Activated effector memory CD4-positive, alpha-beta T cell treated with anti-CD3 and anti-CD28 coated beads, Interleukin-2, amount 50 U/mL, for 16 hours (primary cell): ENCODE results near the gene LRMDA.

Experiments used
- DNase-seq: peaks from one replicate; pipeline ENCODE4 v3.0.0-alpha.2; 2020

LRMDA gene

DNA sequence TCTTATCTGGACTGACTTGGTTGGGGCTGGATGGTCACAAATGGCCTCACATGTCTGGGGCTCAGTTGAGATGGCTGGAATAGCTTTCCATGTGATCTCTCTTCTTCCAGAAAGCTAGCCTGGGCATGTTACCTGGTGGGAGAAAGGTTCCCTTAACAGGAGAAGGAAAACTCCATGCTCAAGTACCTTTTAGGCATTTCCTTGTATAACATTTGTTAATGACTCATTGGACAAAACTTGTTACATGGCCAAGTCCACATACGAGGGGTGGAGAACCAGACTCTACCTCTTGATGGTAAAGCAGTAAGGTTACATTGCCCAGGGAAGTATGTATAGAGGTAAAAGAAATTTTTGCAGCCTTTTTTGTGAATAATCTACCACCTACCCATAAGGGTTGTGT lies 826.4 kb downstream of the LRMDA start:
- DNase-seq: no peak

- no peak for DNase-seq
These were observed 834.2 kb downstream of the LRMDA start for GRCh38 chr10:76265441-76266113.

GRCh38 chr10:76268530-76268929 lies 837.1 kb downstream of the LRMDA start:
- DNase-seq: no peak

DNA sequence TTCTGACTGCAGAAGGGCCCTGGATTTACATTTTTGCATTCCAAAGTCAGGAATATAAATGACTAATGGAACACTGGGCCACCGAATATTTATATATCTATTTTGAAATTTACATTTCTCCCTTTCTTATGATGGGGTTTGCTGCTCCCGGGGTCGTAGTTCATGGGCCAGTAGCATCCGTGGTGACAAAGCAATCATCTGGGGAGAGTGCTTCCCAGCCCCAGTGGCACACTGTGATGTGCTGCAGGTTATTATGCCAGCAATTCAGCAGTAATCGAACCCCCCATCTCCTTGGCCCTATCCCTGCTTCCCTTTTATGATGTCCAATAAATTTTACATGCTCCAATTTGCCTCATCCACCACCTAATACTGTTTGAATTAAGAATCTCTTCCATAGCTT lies 837.5 kb downstream of the LRMDA start:
- DNase-seq: no peak

DNA sequence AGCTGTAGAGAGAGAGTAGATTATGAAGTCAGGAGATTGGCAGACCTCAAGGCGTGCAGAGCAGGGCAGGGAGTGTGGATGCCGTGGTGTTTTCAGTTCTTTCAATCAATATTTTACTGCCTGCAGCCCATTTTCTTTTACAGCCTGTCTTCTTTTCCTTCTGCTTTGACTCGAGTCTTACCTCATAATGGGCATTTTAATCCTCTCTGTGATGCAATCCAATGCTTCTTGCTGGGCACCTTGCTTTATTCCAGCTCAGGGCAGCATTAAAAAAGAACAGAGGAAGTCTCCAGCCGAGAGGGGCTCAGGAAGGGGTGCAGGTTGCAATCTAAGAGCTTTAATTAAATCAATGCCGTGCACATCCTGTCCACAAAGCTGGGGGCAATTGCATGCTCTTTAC lies 839.0 kb downstream of the LRMDA start:
- no peak for DNase-seq

GRCh38 chr10:76274933-76275332 lies 843.5 kb downstream of the LRMDA start:
- no peak for DNase-seq

GRCh38 chr10:76278811-76279460 lies 847.5 kb downstream of the LRMDA start:
- no peak for DNase-seq

- DNase-seq: no peak
These were observed 850.2 kb downstream of the LRMDA start for GRCh38 chr10:76281659-76282058.

DNA sequence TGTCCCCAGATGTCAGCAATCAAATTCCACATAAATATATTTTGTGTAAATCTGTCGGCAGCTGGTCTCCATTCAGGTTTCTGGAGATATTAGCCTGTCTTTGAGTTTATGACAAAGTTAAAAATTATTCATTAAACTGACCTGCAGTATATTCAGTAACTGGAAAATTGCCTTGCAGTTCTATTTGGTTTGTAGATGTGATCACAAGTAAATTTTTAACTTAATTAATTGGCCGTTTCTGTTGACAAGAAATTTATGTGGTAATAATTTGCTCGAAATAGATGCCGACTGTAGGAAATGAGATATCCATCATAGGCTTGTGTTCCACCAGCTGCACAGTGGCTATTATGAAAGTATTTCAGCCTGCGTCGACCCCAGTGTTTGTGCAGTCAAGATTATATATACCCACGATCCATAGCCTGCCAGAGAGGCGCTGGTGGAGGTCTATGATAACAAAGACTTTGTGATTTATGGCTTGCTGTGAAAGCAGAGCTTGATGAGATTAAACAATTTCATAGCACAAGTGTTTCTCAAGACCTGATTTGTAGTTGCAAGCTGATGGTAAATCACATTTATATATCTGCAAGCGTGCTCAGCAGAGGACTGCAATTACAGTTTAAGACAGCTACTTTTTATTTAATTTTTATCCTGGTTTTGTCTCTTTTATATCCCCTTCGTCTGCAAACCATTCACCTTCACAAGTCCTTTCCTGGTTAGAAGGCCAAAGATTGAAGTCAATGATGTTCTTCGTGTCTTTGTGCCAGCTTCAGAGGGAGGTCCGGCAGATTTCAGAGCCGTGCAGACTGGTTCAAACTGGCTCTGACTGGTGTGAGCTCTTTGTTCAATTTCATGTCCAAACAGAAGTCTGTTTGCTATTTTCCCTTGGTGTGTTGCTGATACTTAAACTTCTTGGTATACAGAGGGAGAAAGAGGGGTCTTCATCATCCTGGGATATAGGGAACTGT lies 850.9 kb downstream of the LRMDA start:
- DNase-seq: no peak

DNA sequence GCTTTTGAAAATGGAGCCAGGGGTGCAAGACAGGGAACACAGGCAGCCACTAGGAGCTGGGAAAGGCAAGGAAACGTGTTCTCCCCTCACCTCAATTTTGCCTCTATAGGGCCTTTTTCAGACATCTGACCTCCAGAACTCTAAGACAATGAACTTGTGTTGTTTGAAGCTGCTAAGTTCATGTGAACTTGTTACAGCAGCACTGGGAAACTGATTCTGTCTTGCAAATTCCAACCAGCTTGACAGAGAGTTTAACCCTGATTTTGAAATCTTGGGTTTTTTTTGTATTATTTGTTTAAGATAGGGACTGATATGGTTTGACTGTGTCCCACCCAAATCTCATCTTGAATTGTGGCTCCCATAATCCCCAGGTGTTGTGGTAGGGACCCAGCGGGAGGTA lies 852.9 kb downstream of the LRMDA start:
- DNase-seq: no peak

- no peak for DNase-seq
These were observed 853.6 kb downstream of the LRMDA start for GRCh38 chr10:76285012-76285411.

DNA sequence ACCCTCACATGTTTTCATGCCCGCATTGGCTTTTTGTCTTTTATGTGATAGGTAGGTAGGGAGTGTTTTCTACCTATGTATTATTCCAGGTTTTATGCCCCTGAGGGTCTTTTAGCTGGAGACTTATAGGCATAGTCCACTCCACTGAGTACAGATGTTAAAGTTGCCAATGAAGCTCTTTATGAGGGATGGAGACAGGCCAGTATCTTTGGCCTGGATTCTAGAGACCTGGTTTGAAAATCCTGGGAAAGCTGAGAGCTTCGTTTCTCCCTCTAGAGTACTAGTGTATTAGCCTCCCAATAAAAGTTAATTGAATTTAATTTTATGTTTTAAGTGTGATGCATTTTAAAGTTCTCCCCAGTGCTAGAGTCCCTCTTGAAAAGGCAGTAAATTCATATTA lies 854.1 kb downstream of the LRMDA start:
- DNase-seq: no peak

DNA sequence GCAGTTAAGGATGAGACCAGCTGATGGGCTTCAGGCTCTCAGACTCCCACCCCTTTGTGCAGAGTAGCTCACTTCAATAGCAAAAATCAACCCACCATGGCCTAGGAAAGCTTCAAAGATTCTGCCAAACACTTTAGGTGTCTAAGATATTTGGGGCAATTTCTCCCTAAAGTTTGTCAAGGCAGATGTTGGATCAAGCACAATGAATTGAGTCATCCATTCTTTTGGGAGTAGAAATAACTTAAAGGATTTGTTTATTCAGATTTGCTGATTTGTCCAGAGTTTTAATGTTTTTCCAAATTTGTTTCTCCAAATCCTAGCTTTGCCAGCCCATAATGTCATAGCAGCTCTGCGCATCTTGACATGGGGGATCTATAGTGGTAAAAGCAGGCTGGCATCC lies 855.1 kb downstream of the LRMDA start:
- DNase-seq: no peak

GRCh38 chr10:76287856-76288255 lies 856.4 kb downstream of the LRMDA start:
- no peak for DNase-seq

- no peak for DNase-seq
These were observed 859.8 kb downstream of the LRMDA start for GRCh38 chr10:76291175-76291574.

- DNase-seq: no peak
These were observed 860.5 kb downstream of the LRMDA start for GRCh38 chr10:76291885-76292284.

- DNase-seq: no peak
These were observed 865.5 kb downstream of the LRMDA start for GRCh38 chr10:76296957-76297356.

- DNase-seq: no peak
These were observed 865.9 kb downstream of the LRMDA start for GRCh38 chr10:76297358-76297757.

DNA sequence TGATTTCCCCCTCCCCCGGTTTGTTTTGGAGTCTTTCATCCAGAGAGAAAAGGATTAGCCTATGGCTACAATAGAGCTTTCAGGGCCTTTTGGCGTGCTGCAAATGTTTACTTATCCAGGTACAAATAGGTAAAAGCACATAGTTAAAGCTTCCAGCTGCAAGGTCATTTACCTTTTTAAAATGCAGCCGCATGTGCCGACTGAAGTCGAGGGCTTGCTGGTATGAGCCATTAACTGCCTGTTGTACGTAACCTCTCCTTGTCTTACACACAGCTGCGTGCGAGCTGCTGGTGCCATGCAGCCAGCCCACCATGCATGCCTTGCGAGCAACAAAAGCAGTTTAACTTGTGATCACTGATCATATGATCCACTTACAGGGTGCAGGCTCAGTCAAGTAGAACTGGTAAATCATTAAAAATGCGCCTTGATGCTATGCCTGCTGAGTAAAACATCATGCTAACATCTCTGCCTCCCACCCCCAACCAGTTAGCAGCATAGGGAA lies 866.4 kb downstream of the LRMDA start:
- no peak for DNase-seq

- DNase-seq: no peak
These were observed 866.9 kb downstream of the LRMDA start for GRCh38 chr10:76298329-76298728.

GRCh38 chr10:76299501-76299900 lies 868.1 kb downstream of the LRMDA start:
- DNase-seq: no peak

DNA sequence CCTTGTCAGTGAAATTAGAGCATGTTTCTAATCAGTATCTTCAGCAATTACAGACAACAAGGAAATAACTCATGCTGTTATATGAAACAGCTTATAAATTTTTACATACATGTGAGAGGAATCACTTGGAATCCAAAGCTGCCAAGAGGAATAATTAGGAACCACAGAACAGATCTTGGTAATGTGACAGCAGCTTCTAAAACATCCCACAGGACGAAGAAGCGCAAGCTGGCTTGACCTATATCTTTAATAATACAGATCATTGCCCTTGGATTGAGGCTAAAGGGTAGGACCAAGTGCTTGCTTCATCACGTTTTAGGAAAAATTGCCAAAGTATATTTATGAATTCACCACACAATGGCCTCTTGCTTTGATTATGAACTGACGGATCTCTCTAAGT lies 869.8 kb downstream of the LRMDA start:
- DNase-seq: no peak

GRCh38 chr10:76301950-76302349 lies 870.5 kb downstream of the LRMDA start:
- no peak for DNase-seq

DNA sequence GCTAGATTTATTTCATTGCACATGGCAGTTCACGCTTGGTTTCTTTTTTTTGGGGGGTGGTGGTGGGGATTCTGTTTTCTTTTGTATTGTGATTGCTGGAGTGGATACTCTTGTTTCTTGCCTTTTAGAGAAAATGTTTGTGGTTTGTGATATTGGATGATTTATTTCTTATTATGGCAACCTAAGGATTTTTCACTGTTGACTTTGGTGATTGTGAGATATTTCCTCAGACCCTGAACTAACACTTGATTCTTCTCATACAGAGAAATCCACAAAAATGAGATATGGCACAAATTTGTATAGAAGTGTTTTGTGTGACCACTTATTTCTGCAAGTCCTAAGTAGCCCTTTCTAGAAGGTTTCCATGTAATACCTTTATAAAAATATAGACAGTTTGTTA lies 871.1 kb downstream of the LRMDA start:
- DNase-seq: no peak
